ENCODE data around the gene WRNIP1. TPM values are rescaled to one million over a fixed set of nuclear protein-coding genes. Genes with fewer than 3 reads are reported as not detected.

Gene WRNIP1
- total and polyA plus RNA-seq, 9 of the 15 experiments (the other 6 are each of a cell fraction or from before 2014, with no cell fraction given) = 13.2 to 63.6 (median 48.6) TPM

- Histone ChIP-seq H3K4me2 (ENCODE audit: insufficient read depth, low read length) (no peak overlapping the region), H3K27ac (ENCODE audit: extremely low read depth, low read depth, low read length) (no peak overlapping the region), H4K20me1 (replicated peaks; ENCODE audit: control insufficient read depth, insufficient read depth, low read length) (peaks cover 23% of the 10 kb centered on the region), H3K4me1 (replicated peaks in 1 of 2; ENCODE audit: control insufficient read depth in 2 of 2, insufficient read depth in 2 of 2, low read length in 2 of 2) (peaks cover 20 to 32% of the 10 kb centered on the region in 2 experiments; a peak in 4 of 5 replicates), H3K9me1 (ENCODE audit: control insufficient read depth, insufficient read depth, low read length) (no peaks in the 10 kb centered on the region), H3K27me3 (ENCODE audit: control insufficient read depth in 2 of 2, insufficient read depth in 2 of 2, low read length in 2 of 2) (no peaks in the 10 kb centered on the region), H3K79me2 (ENCODE audit: control insufficient read depth, insufficient read depth, low read length) (peaks cover 31% of the 10 kb centered on the region), H3K36me3 (ENCODE audit: control insufficient read depth, insufficient read depth, low read length) (peaks cover 12% of the 10 kb centered on the region; the same call in 2 of the 3 replicates), H3K9me3 (replicated peaks; ENCODE audit: control insufficient read depth, insufficient read depth, low read depth, low read length) (no peaks in the 10 kb centered on the region; the same call in 1 of the 2 replicates), H3K9ac (ENCODE audit: insufficient read depth in 1 of 2, low read depth in 2 of 2, low read length in 2 of 2) (no peak overlapping the region), H2AFZ (ENCODE audit: low read depth, low read length) (no peak overlapping the region), H3K4me3 (no peak overlapping the region)
- POLR2A ChIA-PET = interaction anchor here (0.6 to 2.1 kb wide), 5 partner anchors 9 to 140 kb away, joined by 3 to 9 read pairs (median 4); no protein-coding TSS in a partner anchor
- intact Hi-C loops (cut with micrococcal nuclease) = no loop called here
- 96% methylated on average over 27 of the region's 36 CpGs for WGBS (ENCODE audit: insufficient coverage, low coverage, missing lambda C conversion rate)
- peak; percentile 45; the same call in 1 of the 2 replicates for TF ChIP-seq ATF3 (IDR thresholded peaks at IDR 0.05)
- no peak for TF ChIP-seq ATF3 (CRISPR knock-in tag; conservative IDR thresholded peaks at IDR 0.05)
- TF ChIP-seq, protein P1, sequence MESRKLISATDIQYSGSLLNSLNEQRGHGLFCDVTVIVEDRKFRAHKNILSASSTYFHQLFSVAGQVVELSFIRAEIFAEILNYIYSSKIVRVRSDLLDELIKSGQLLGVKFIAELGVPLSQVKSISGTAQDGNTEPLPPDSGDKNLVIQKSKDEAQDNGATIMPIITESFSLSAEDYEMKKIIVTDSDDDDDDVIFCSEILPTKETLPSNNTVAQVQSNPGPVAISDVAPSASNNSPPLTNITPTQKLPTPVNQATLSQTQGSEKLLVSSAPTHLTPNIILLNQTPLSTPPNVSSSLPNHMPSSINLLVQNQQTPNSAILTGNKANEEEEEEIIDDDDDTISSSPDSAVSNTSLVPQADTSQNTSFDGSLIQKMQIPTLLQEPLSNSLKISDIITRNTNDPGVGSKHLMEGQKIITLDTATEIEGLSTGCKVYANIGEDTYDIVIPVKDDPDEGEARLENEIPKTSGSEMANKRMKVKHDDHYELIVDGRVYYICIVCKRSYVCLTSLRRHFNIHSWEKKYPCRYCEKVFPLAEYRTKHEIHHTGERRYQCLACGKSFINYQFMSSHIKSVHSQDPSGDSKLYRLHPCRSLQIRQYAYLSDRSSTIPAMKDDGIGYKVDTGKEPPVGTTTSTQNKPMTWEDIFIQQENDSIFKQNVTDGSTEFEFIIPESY (CRISPR knock-in tag; IDR thresholded peaks at IDR 0.05) = peak; percentile 59; the same call in 1 of the 2 replicates
- TF ChIP-seq POLR2G (IDR thresholded peaks at IDR 0.05; ENCODE audit: low read depth, low read length) = peak; percentile 29; the same call in 1 of the 2 replicates
- peak; percentile 31; the same call in 1 of the 2 replicates for TF ChIP-seq RBFOX2 (IDR thresholded peaks at IDR 0.05; ENCODE audit: low read depth, low read length)
- 0 out of 2 replicates have a peak, but pooled peaks have one; percentile 64 for TF ChIP-seq RBM14 (IDR thresholded peaks at IDR 0.05; ENCODE audit: borderline replicate concordance, insufficient read depth, low read depth, low read length)
- peak; percentile 60 for TF ChIP-seq CEBPB (tag; IDR thresholded peaks at IDR 0.05)
- no peak for TF ChIP-seq ZNF274 (IDR thresholded peaks at IDR 0.05; ENCODE audit: borderline replicate concordance, low read depth, low read length)
- no peak for TF ChIP-seq JUN (IDR thresholded peaks at IDR 0.05; ENCODE audit: borderline replicate concordance, low read depth, low read length)
- no peak for TF ChIP-seq JUN (CRISPR knock-in tag; IDR thresholded peaks at IDR 0.05; ENCODE audit: borderline replicate concordance)
- TF ChIP-seq DACH1 (IDR thresholded peaks at IDR 0.05; ENCODE audit: partially characterized antibody) = no peak
- TF ChIP-seq HMGN3 (IDR thresholded peaks at IDR 0.05; ENCODE audit: borderline replicate concordance, extremely low read depth, insufficient read length, low read depth, low read length) = peak; percentile 30
- peak; percentile 46; the same call in 1 of the 2 replicates for TF ChIP-seq CEBPG (CRISPR knock-in tag; IDR thresholded peaks at IDR 0.05)
- no peak for TF ChIP-seq CEBPG (tag; conservative IDR thresholded peaks at IDR 0.05 in 1 of 2, IDR thresholded peaks at IDR 0.05 in 1 of 2)
- TF ChIP-seq ZSCAN32 (CRISPR knock-in tag; IDR thresholded peaks at IDR 0.05) = no peak
- no peak for TF ChIP-seq RBM17 (IDR thresholded peaks at IDR 0.05; ENCODE audit: borderline replicate concordance, low read depth, low read length)
- TF ChIP-seq KDM2B (CRISPR knock-in tag; IDR thresholded peaks at IDR 0.05) = no peak
- FAIRE-seq = no peak
- in situ Hi-C loops (cut with MboI) = no loop called here
- CTCF ChIA-PET (ENCODE audit: low intra/inter-chr PET ratio) = no interaction called here
- no TSS peak for BruUV-seq (replicated peaks)
- no peak for DNase-seq (ENCODE audit: extremely low read depth in 1 of 4, low spot score in 3 of 4)
- ATAC-seq = no peak
Observed at GRCh38 chr6:2763345-2763841, 1.8 kb upstream of the WRNIP1 start.
